ENCODE data around the gene C2orf42. TPM values are rescaled to one million over a fixed set of nuclear protein-coding genes. Genes with fewer than 3 reads are reported as not detected.
"Not testable (repeated sequence)": the region's sequence is repeated elsewhere in the genome, so short reads cannot be mapped to it uniquely, and the experiment has no call there.

C2orf42 gene
- total and polyA plus RNA-seq, 4 experiments from 2014 or later: 22.4 to 47.9 (median 31.6) TPM

DNA sequence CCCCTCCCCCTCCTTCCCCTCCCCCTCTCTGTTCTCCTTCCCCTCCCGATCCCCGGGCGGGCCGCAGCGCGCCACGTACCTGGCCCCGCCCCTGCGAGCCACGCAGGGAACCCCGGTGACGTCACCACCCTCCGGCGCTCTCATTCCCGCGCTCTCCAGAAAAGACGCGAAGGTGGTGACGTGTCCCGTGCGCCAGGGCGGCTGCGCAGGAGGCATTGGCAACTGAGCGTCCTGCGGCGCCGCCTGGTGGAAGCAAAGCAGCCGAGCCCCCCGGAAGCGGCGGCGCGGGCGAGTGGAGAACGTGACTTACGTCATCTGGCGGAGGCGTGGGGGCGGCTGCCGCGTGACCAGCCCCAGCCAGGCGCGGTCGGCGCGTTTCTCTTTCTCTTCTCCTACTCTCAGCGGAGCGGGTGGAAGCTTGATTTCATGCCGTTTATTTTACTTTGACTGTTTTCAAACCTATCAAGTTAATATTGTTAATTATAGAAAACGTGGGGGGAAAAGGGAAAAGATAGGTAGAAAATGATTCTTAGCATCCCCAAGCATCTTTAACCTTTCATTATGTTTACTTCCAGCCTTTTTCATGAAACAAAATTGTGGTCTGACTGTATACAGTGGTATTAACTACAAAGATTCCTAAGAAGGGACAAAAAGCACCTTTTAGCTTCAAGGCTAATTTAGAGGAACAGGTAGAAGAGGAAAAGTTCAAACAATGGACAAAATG lies 48.1 kb downstream of the C2orf42 start:
- intact Hi-C loops (cut with micrococcal nuclease): loop anchor here (1.0 to 10.0 kb wide), 12 partner anchors 10 to 313 kb away; partner anchors contain the start of genes C2orf42, GMCL1, PCBP1 and SNRPG
- peaks cover 38 to 67% (median 52%) of the 10 kb centered on the region in 4 donors for H3K4me1 Mint-ChIP-seq
- no peaks in the 10 kb centered on the region for H3K9me3 ChIP-seq (ENCODE audit: control insufficient read depth in 1 of 2, low read length in 2 of 2)
- peak; percentile 99 to 100 (median 100) for DNase-seq
- peaks cover 0 to 8% of the 10 kb centered on the region in 2 donors for H3K36me3 Mint-ChIP-seq
- peak overlapping the region; percentile 97 to 100 (median 100) for H3K27ac Mint-ChIP-seq
- H3K27ac ChIP-seq (ENCODE audit: low read depth, low read length): peak overlapping the region; percentile 97
- peaks cover 56% of the 10 kb centered on the region for H3K4me1 ChIP-seq (ENCODE audit: insufficient read depth, low read length)
- H3K9me3 Mint-ChIP-seq: peaks cover 0 to 2% (median 0%) of the 10 kb centered on the region in 8 donors
- ChIA-PET POLR2A (ENCODE audit: partially characterized antibody) (interaction anchor here (0.5 to 25.9 kb wide), 44 partner anchors 9 to 987 kb away, joined by 3 to 2231 read pairs (median 4); partner anchors contain the start of genes C2orf42, FAM136A, MCEE and MPHOSPH10), CTCF (ENCODE audit: partially characterized antibody) (interaction anchor here (0.7 to 7.3 kb wide), 30 partner anchors 10 to 418 kb away, joined by 3 to 86 read pairs (median 4); partner anchors contain the start of genes C2orf42, MXD1 and SNRPG)
- H3K27me3 ChIP-seq (ENCODE audit: insufficient read depth, low read length): no peaks in the 10 kb centered on the region
- H3K36me3 ChIP-seq (ENCODE audit: insufficient read depth, low read length): no peaks in the 10 kb centered on the region
- peak overlapping the region in 1 of 2 donors; percentile 67 for H3K4me3 ChIP-seq (ENCODE audit: low read length in 2 of 2)
- peaks cover 0 to 2% of the 10 kb centered on the region in 2 donors for H3K27me3 Mint-ChIP-seq
- peak overlapping the region; percentile 85 to 96 (median 90) for H3K4me3 Mint-ChIP-seq

DNA sequence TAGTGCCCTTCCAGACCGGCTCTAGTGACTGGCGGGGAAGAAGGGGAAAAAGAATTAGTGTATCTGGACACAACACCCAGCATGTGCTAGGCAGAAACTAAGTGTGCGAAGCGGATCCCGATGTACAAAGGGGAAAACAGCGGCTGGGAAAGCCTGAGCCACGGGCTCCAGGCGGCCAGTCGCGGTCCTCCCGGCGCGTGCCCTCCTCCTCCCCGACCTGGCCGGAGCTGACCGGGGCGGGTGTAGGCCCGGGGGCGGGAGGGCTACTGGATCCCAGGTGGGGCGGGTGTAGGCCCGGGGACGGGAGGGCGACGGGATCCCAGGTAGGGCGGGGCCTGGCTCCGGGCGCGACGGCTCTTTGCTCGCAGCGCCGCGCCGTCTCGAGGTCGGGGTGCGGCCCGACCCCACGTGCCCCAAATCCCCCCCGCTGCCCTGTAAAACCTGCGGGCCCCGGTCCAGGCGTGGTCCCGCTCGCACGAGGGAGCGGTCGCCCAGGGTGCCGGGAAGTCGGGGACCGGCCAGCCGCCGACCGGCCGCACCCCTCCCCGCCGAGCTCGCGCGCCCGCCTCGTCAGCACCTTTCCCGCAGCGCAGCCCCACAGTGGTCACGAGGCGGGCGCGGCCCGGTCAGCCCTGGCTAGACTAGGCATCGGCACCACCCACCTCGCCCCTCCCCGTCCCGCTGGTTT lies 48.8 kb downstream of the C2orf42 start:
- H3K4me1 Mint-ChIP-seq: peaks cover 43 to 73% (median 58%) of the 10 kb centered on the region in 4 donors
- POLR2A ChIA-PET (ENCODE audit: partially characterized antibody): interaction anchor here (0.6 to 25.9 kb wide), 31 partner anchors 10 to 988 kb away, joined by 3 to 2231 read pairs (median 8); partner anchors contain the start of genes C2orf42, FAM136A, MCEE and MPHOSPH10
- H3K4me3 Mint-ChIP-seq: peak overlapping the region; percentile 90 to 96 (median 92)
- intact Hi-C loops (cut with micrococcal nuclease): loop anchor here (1.0 to 10.0 kb wide), 12 partner anchors 10 to 313 kb away; partner anchors contain the start of genes C2orf42, GMCL1, PCBP1 and SNRPG
- H3K9me3 Mint-ChIP-seq: peaks cover 0 to 2% (median 0%) of the 10 kb centered on the region in 8 donors
- CTCF ChIA-PET (ENCODE audit: partially characterized antibody): interaction anchor here (0.8 to 7.3 kb wide), 23 partner anchors 9 to 417 kb away, joined by 3 to 86 read pairs (median 6); partner anchors contain the start of genes C2orf42 and MXD1
- Histone ChIP-seq H3K27ac (ENCODE audit: low read depth, low read length) (peak overlapping the region; percentile 97), H3K27me3 (ENCODE audit: insufficient read depth, low read length) (no peaks in the 10 kb centered on the region), H3K4me3 (ENCODE audit: low read length in 2 of 2) (peak overlapping the region; percentile 41 to 52), H3K4me1 (ENCODE audit: insufficient read depth, low read length) (peaks cover 63% of the 10 kb centered on the region), H3K9me3 (ENCODE audit: control insufficient read depth in 1 of 2, low read length in 2 of 2) (no peaks in the 10 kb centered on the region), H3K36me3 (ENCODE audit: insufficient read depth, low read length) (no peaks in the 10 kb centered on the region)
- H3K27ac Mint-ChIP-seq: peak overlapping the region; percentile 98 to 100 (median 99)
- DNase-seq: no peak
- H3K27me3 Mint-ChIP-seq: peaks cover 0 to 2% of the 10 kb centered on the region in 2 donors
- peaks cover 0 to 8% of the 10 kb centered on the region in 2 donors for H3K36me3 Mint-ChIP-seq

- H3K9me3 ChIP-seq (ENCODE audit: control insufficient read depth in 1 of 2, low read length in 2 of 2): no peaks in the 10 kb centered on the region
- peaks cover 45 to 76% (median 59%) of the 10 kb centered on the region in 4 donors for H3K4me1 Mint-ChIP-seq
- H3K27ac ChIP-seq (ENCODE audit: low read depth, low read length): peak overlapping the region; percentile 97
- peaks cover 0 to 2% (median 0%) of the 10 kb centered on the region in 8 donors for H3K9me3 Mint-ChIP-seq
- H3K27ac Mint-ChIP-seq: peak overlapping the region; percentile 98 to 100 (median 99)
- intact Hi-C loops (cut with micrococcal nuclease): loop anchor here (10.0 kb wide), 1 partner anchor 197 kb away; no protein-coding TSS in a partner anchor
- H3K4me1 ChIP-seq (ENCODE audit: insufficient read depth, low read length): peaks cover 67% of the 10 kb centered on the region
- peak overlapping the region; percentile 90 to 95 (median 92) for H3K4me3 Mint-ChIP-seq
- DNase-seq: peak; percentile 60 to 75 (median 65)
- POLR2A ChIA-PET (ENCODE audit: partially characterized antibody): interaction anchor here (1.4 to 25.9 kb wide), 10 partner anchors 9 to 228 kb away, joined by 6 to 2231 read pairs (median 40); partner anchors contain the start of genes C2orf42, MXD1 and PCBP1
- CTCF ChIA-PET (ENCODE audit: partially characterized antibody): interaction anchor here (1.0 to 7.3 kb wide), 11 partner anchors 9 to 228 kb away, joined by 3 to 86 read pairs (median 8); partner anchors contain the start of gene MXD1
- peaks cover 0 to 2% of the 10 kb centered on the region in 2 donors for H3K27me3 Mint-ChIP-seq
- H3K4me3 ChIP-seq (ENCODE audit: low read length in 2 of 2): peak overlapping the region; percentile 41 to 52
- peaks cover 0 to 8% of the 10 kb centered on the region in 2 donors for H3K36me3 Mint-ChIP-seq
- H3K27me3 ChIP-seq (ENCODE audit: insufficient read depth, low read length): no peaks in the 10 kb centered on the region
- H3K36me3 ChIP-seq (ENCODE audit: insufficient read depth, low read length): no peaks in the 10 kb centered on the region
Observed at GRCh38 chr2:70141212-70141901, 49.5 kb downstream of the C2orf42 start.

GRCh38 chr2:70140791-70141211 lies 50.0 kb downstream of the C2orf42 start:
- Mint-ChIP-seq H3K36me3 (peaks cover 0 to 5% of the 10 kb centered on the region in 2 donors), H3K4me1 (peaks cover 43 to 76% (median 58%) of the 10 kb centered on the region in 4 donors), H3K27ac (peak overlapping the region; percentile 98 to 100 (median 99)), H3K9me3 (peaks cover 0 to 2% (median 0%) of the 10 kb centered on the region in 8 donors), H3K27me3 (peaks cover 0 to 2% of the 10 kb centered on the region in 2 donors), H3K4me3 (peak overlapping the region; percentile 90 to 95 (median 92))
- intact Hi-C loops (cut with micrococcal nuclease): loop anchor here (10.0 kb wide), 1 partner anchor 196 kb away; no protein-coding TSS in a partner anchor
- no peaks in the 10 kb centered on the region for H3K36me3 ChIP-seq (ENCODE audit: insufficient read depth, low read length)
- no peaks in the 10 kb centered on the region for H3K27me3 ChIP-seq (ENCODE audit: insufficient read depth, low read length)
- no peak for DNase-seq
- H3K4me1 ChIP-seq (ENCODE audit: insufficient read depth, low read length): peaks cover 68% of the 10 kb centered on the region
- no peaks in the 10 kb centered on the region for H3K9me3 ChIP-seq (ENCODE audit: control insufficient read depth in 1 of 2, low read length in 2 of 2)
- POLR2A ChIA-PET (ENCODE audit: partially characterized antibody): interaction anchor here (3.1 to 25.9 kb wide), 7 partner anchors 8 to 196 kb away, joined by 11 to 2231 read pairs (median 43); partner anchors contain the start of genes C2orf42 and PCBP1
- peak overlapping the region in 1 of 2 donors; percentile 41 for H3K4me3 ChIP-seq (ENCODE audit: low read length in 2 of 2)
- peak overlapping the region; percentile 97 for H3K27ac ChIP-seq (ENCODE audit: low read depth, low read length)
- CTCF ChIA-PET (ENCODE audit: partially characterized antibody): interaction anchor here (1.0 to 7.3 kb wide), 8 partner anchors 8 to 227 kb away, joined by 3 to 86 read pairs (median 10); partner anchors contain the start of gene MXD1

DNA sequence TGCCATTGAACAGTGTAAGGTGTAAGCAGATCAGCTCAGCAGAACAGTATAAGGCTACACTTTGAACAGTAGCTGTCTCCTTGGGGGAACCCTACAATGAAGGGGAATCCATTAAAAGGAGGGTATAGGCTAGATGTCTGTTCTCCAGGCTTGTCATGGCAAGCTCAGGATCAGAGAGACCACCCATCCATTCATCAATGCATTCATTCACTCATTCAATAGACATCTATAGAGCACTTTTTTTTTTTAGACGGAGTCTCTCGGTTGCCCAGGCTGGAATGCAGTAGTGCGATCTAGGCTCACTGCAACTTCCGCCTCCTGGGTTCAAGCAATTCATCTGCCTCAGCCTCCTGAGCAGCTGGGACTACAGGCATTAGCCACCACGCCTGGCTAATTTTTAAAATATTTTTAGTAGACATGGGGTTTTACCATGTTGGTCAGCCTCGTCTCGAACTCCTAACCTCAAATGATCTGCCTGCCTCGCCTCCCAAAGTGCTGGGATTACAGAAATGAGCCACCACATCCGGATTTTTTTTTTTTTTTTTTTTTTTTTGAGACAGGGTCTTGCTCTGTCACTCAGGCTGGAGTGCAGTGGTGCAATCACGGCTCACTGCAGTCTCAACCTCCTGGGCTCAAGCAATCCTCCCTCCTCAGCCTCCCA lies 56.4 kb downstream of the C2orf42 start:
- H3K27me3 Mint-ChIP-seq; intact Hi-C loops (cut with micrococcal nuclease); H3K9me3 ChIP-seq (ENCODE audit: control insufficient read depth in 1 of 2, low read length in 2 of 2); H3K4me3 ChIP-seq (ENCODE audit: low read length in 2 of 2); H3K36me3 Mint-ChIP-seq; DNase-seq; H3K36me3 ChIP-seq (ENCODE audit: insufficient read depth, low read length); H3K27me3 ChIP-seq (ENCODE audit: insufficient read depth, low read length); H3K9me3 Mint-ChIP-seq: not testable (repeated sequence)
- Histone ChIP-seq H3K27ac (ENCODE audit: low read depth, low read length) (peak overlapping the region; percentile 83), H3K4me1 (ENCODE audit: insufficient read depth, low read length) (peaks cover 90% of the 10 kb centered on the region)
- H3K27ac Mint-ChIP-seq: peak overlapping the region; percentile 92 to 100 (median 97)
- H3K4me1 Mint-ChIP-seq: peaks cover 56 to 95% (median 70%) of the 10 kb centered on the region in 4 donors
- ChIA-PET CTCF (ENCODE audit: partially characterized antibody) (interaction anchor here (1.2 to 8.7 kb wide), 13 partner anchors 8 to 222 kb away, joined by 3 to 101 read pairs (median 5); no protein-coding TSS in a partner anchor), POLR2A (ENCODE audit: partially characterized antibody) (interaction anchor here (1.3 to 25.9 kb wide), 11 partner anchors 9 to 489 kb away, joined by 5 to 2231 read pairs (median 15); partner anchors contain the start of genes C2orf42, MXD1 and PCBP1)
- peak overlapping the region in 7 of 8 donors; percentile 70 to 92 (median 85) for H3K4me3 Mint-ChIP-seq
